Endothelial cell (in vitro differentiated cells): ENCODE data around the gene PLXDC1. TPM values are rescaled to one million over a fixed set of nuclear protein-coding genes. Genes with fewer than 3 reads are reported as not detected.

Experiments
- DNase-seq: peaks from one replicate; pipeline ENCODE4 v3.0.0; 2021; ENCODE audit warnings: low spot score
- H3K27ac Mint-ChIP-seq: one replicate; pipeline ENCODE4 v1.8.0; 2021; ENCODE audit warnings: mixed read lengths, inconsistent platforms; ENCODE audit not compliant: unreplicated experiment
- H3K27me3 Mint-ChIP-seq: one replicate; pipeline ENCODE4 v1.8.0; 2021; ENCODE audit warnings: mild to moderate bottlenecking, moderate library complexity, mixed read lengths, inconsistent platforms; ENCODE audit not compliant: unreplicated experiment
- H3K36me3 Mint-ChIP-seq: one replicate; pipeline ENCODE4 v1.8.0; 2021; ENCODE audit warnings: mild to moderate bottlenecking, low read depth, mixed read lengths, inconsistent platforms; ENCODE audit not compliant: unreplicated experiment
- H3K4me1 Mint-ChIP-seq: one replicate; pipeline ENCODE4 v1.8.0; 2021; ENCODE audit warnings: mild to moderate bottlenecking, mixed read lengths, inconsistent platforms; ENCODE audit not compliant: unreplicated experiment
- H3K4me3 Mint-ChIP-seq: one replicate; pipeline ENCODE4 v1.8.0; 2021; ENCODE audit warnings: mild to moderate bottlenecking, mixed read lengths, inconsistent platforms; ENCODE audit not compliant: unreplicated experiment
- H3K9me3 Mint-ChIP-seq: one replicate; pipeline ENCODE4 v1.8.0; 2021; ENCODE audit warnings: mixed read lengths, inconsistent platforms; ENCODE audit not compliant: unreplicated experiment
- total RNA-seq: library from RNA; stranded (reverse); fragmentation: NEBNext Ultra II Directional; extraction: Animal tissue kit (Norgen Biotek cat#: 25700); gene quantifications from one replicate; pipeline ENCODE4 v1.2.1, GENCODE V29; 2021; ENCODE audit not compliant: unreplicated experiment
- TF ChIP-seq, protein P1 (sequence below): fragments of 200-600 bp; sonication (generic); IDR thresholded peaks from one replicate; pipeline ENCODE4 v1.5.0; 2021; ENCODE audit warnings: antibody characterized with exemption; ENCODE audit not compliant: unreplicated experiment

The PLXDC1 gene
- total RNA-seq, 1 donor from 2014 or later = 3.7 TPM

DNA sequence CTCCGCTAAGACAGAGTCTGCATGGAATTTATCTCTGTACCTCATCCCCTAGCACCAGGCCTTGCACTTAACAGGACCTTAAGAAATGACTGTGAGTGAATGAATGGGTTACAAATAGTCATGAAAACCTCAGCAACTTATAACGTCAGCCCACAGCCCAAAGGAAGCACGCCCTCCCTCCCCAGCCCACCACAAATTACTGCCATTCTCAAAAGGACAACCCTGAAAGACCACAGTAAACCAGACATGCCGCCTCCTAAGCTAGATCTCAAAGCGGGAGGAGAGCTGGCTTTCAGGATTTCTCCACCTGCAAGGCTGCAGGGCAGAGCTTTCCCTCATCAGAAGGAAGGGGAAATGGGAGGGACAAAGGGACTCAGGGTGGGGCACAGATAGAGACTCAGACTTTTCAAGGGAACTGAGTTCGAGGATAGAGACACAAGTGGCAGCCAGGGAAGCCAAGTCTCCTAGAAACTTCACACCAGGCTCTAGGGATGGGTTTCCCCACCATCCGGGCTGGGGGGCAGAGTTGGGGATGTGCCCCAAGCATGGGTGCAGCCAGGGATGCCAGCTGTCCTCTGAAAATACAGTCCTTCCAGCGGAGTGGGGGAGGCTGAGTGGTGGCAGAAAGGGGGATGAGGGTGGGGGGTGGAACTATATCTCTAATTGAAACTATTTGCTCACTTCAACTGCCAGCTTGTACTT lies 56.7 kb downstream of the PLXDC1 start:
- TF ChIP-seq, protein P1, sequence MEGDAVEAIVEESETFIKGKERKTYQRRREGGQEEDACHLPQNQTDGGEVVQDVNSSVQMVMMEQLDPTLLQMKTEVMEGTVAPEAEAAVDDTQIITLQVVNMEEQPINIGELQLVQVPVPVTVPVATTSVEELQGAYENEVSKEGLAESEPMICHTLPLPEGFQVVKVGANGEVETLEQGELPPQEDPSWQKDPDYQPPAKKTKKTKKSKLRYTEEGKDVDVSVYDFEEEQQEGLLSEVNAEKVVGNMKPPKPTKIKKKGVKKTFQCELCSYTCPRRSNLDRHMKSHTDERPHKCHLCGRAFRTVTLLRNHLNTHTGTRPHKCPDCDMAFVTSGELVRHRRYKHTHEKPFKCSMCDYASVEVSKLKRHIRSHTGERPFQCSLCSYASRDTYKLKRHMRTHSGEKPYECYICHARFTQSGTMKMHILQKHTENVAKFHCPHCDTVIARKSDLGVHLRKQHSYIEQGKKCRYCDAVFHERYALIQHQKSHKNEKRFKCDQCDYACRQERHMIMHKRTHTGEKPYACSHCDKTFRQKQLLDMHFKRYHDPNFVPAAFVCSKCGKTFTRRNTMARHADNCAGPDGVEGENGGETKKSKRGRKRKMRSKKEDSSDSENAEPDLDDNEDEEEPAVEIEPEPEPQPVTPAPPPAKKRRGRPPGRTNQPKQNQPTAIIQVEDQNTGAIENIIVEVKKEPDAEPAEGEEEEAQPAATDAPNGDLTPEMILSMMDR = no peak
- H3K36me3 Mint-ChIP-seq = no peaks in the 10 kb centered on the region
- no peak for DNase-seq
- H3K4me1 Mint-ChIP-seq = peaks cover 13% of the 10 kb centered on the region
- peaks cover 6% of the 10 kb centered on the region for H3K27me3 Mint-ChIP-seq
- H3K27ac Mint-ChIP-seq = no peak overlapping the region
- H3K4me3 Mint-ChIP-seq = no peak overlapping the region
- no peaks in the 10 kb centered on the region for H3K9me3 Mint-ChIP-seq

DNA sequence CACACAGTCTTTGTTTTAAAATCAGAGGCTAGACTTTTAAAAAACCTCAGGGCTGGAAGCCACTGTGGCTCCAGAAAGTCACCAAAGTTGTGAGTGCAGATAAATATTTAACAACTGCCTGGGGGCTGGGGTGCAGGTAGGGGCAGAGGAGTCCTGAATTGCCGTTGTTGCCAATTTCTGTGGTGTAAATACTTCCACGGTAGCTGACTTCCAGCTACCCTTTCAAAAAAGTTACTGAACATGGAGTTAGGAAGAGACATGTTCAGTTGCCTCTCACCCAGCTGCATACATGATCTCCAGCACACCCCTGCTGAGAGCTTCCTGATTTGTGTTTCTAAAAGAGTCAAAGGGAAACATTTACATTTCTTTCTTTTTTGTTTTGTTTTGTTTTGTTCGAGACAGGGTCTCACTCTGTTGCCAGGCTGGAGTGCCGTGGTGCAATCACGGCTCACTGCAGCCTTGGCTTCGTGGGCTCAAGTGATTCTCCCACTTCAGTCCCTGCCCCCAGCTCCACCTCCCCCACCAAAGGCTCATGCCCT lies 58.7 kb downstream of the PLXDC1 start:
- Mint-ChIP-seq H3K27me3 (peaks cover 3% of the 10 kb centered on the region), H3K9me3 (no peaks in the 10 kb centered on the region), H3K27ac (no peak overlapping the region), H3K4me3 (no peak overlapping the region), H3K36me3 (no peaks in the 10 kb centered on the region), H3K4me1 (peaks cover 13% of the 10 kb centered on the region)
- TF ChIP-seq, protein P1 = no peak
- DNase-seq = no peak

DNA sequence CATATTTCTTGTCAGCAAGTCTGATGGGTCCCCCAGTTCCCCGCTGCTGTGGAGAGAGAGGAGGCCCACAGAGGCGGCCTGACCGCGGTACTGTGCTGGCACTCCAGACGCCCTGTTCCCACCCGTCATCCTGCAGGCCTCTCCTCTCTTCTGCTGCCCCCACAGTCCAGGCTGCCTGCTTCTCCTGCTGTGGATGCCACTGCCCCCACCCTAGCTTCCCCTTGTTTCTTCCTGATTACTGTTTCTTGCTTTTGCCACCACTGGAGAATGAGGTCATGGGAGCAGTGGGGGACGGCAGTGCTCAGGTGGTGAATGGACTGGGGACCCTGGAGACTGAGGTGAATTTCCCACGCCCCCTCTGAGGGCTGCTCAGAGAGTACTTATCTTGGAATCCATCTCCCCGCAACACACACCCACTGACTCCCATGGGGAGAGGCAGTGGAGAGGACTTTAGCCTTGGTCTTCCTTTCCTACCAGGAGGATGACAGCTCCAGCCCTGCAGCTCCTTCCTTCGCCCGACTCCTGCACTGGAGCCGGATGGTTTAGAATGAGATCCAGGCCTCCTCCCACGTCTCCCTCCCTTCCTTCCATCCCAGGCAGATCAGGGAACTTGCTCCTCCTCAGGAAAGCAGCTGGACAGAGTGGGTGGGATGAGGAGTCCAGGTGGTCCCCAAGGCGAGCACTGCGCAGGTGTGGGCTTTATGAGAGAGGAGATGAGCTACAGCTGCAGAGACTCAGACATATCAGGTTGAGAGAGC lies 60.4 kb downstream of the PLXDC1 start:
- no peak for DNase-seq
- peaks cover 13% of the 10 kb centered on the region for H3K4me1 Mint-ChIP-seq
- H3K4me3 Mint-ChIP-seq = no peak overlapping the region
- TF ChIP-seq, protein P1 = no peak
- H3K9me3 Mint-ChIP-seq = no peaks in the 10 kb centered on the region
- no peaks in the 10 kb centered on the region for H3K36me3 Mint-ChIP-seq
- H3K27me3 Mint-ChIP-seq = peaks cover 4% of the 10 kb centered on the region
- H3K27ac Mint-ChIP-seq = no peak overlapping the region

DNA sequence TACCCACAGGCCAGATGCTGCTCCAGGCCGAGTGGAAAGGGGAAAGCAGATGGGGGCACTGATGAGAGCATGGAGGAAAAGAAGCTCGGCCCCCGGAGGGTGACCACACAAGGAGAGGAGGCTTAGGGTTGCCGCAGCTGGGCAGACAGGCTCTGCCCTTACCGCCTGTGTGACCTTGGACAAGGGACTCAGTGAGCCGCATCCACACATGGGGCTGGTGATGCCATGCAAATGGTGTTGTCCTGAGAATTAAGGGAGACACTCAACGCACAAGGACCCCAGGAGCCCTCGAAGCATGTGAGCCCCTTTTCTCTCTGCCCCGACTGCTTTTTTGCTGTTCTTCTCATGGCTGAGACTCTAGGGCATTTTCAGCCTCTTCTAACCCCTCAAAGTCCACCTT lies 61.0 kb downstream of the PLXDC1 start:
- no peaks in the 10 kb centered on the region for H3K9me3 Mint-ChIP-seq
- peaks cover 13% of the 10 kb centered on the region for H3K4me1 Mint-ChIP-seq
- H3K36me3 Mint-ChIP-seq = no peaks in the 10 kb centered on the region
- peaks cover 4% of the 10 kb centered on the region for H3K27me3 Mint-ChIP-seq
- H3K27ac Mint-ChIP-seq = no peak overlapping the region
- H3K4me3 Mint-ChIP-seq = no peak overlapping the region
- DNase-seq = no peak
- TF ChIP-seq, protein P1 = no peak

DNA sequence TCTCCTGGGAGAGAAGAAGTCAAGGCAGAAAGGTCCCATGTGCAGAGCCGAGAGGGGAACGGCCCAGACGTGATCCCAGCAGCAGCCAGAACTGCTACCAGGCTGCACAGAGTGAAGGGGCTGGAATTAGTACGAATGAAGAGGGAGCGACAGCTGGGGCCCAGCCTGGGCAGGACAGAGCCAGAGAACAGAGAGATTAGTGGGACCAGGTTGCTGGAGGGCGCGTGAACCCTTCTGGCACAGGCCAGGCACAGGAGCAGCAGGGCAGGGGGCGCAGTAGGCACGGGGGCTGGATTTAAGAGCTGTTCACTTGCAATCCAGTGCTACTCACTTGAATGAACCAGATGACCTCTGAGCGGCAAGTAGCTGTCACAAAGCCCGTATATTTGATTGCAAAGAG lies 66.9 kb downstream of the PLXDC1 start:
- H3K4me3 Mint-ChIP-seq = no peak overlapping the region
- H3K36me3 Mint-ChIP-seq = no peaks in the 10 kb centered on the region
- TF ChIP-seq, protein P1 = no peak
- H3K27ac Mint-ChIP-seq = no peak overlapping the region
- H3K27me3 Mint-ChIP-seq = peaks cover 3% of the 10 kb centered on the region
- no peaks in the 10 kb centered on the region for H3K4me1 Mint-ChIP-seq
- no peak for DNase-seq
- no peaks in the 10 kb centered on the region for H3K9me3 Mint-ChIP-seq
